DND-41 (cell line): ENCODE results near the gene PKDREJ.

Experiments used
- ATAC-seq: fragments of 200-7000 bp; cut with Tn5 transposase; 3 replicates; pipeline ENCODE4 v1.9.1; 2021; ENCODE audit warnings: low read depth; ENCODE audit not compliant: insufficient read depth
- DNase-seq: peaks from one replicate; pipeline ENCODE4 v3.0.0-alpha.2; 2020
- H2AFZ ChIP-seq: 2 replicates; pipeline ENCODE4 v1.6.0; 2012; ENCODE audit warnings: low read depth, low read length
- H3K27ac ChIP-seq: 2 replicates; pipeline ENCODE4 v1.5.1; 2012; ENCODE audit warnings: low read length, inconsistent platforms
- H3K27me3 ChIP-seq: fragments of 200-600 bp; sonication (generic); 2 replicates; pipeline ENCODE4 v1.6.0; 2012; ENCODE audit warnings: low read length, mild to moderate bottlenecking, inconsistent platforms; ENCODE audit not compliant: insufficient read depth, poor library complexity
- H3K36me3 ChIP-seq: 2 replicates; pipeline ENCODE4 v1.5.1; 2012; ENCODE audit warnings: low read length, inconsistent platforms; ENCODE audit not compliant: insufficient read depth
- H3K4me1 ChIP-seq: 2 replicates; pipeline ENCODE4 v1.5.1; 2012; ENCODE audit warnings: mild to moderate bottlenecking, low read length; ENCODE audit not compliant: insufficient read depth
- H3K4me2 ChIP-seq: 2 replicates; pipeline ENCODE4 v1.6.0; 2012; ENCODE audit warnings: mild to moderate bottlenecking, moderate library complexity, low read length, inconsistent platforms; ENCODE audit not compliant: insufficient read depth
- H3K4me3 ChIP-seq, 2 experiments: fragments of 200-600 bp in 1 of 2; shearing (Covaris generic) in 1 of 2; 2 replicates each; pipeline ENCODE4 v1.5.1; 2012 to 2016; ENCODE audit warnings: inconsistent platforms in 2 of 2, low read length in 2 of 2, mild to moderate bottlenecking in 2 of 2, low read depth in 1 of 2, moderate library complexity in 1 of 2
- H3K79me2 ChIP-seq: 2 replicates; pipeline ENCODE4 v1.6.0; 2012; ENCODE audit warnings: low read length, inconsistent platforms; ENCODE audit not compliant: insufficient read depth
- H3K9ac ChIP-seq: 2 replicates; pipeline ENCODE4 v1.6.0; 2012; ENCODE audit warnings: low read depth, mild to moderate bottlenecking, inconsistent platforms, low read length, moderate library complexity
- H3K9me3 ChIP-seq: 2 replicates; pipeline ENCODE4 v1.5.1; 2012; ENCODE audit warnings: low read length, moderate library complexity, mild to moderate bottlenecking, inconsistent platforms; ENCODE audit not compliant: insufficient read depth, severe bottlenecking
- H4K20me1 ChIP-seq: 2 replicates; pipeline ENCODE4 v1.6.0; 2012; ENCODE audit warnings: low read length; ENCODE audit not compliant: insufficient read depth
- EZH2 ChIP-seq: IDR thresholded peaks from 3 replicates; pipeline ENCODE4 v1.6.1; 2012; ENCODE audit warnings: borderline replicate concordance, low read depth, mild to moderate bottlenecking, moderate library complexity, low read length, inconsistent platforms; ENCODE audit not compliant: severe bottlenecking
- TF ChIP-seq, protein P1 (sequence below): IDR thresholded peaks from 2 replicates; pipeline ENCODE4 v1.5.1; 2012; ENCODE audit warnings: borderline replicate concordance, low read length, moderate library complexity, mild to moderate bottlenecking; ENCODE audit not compliant: poor library complexity, severe bottlenecking; ENCODE audit errors: extremely low read depth

PKDREJ gene

GRCh38 chr22:46273432-46274148, 10.4 kb upstream of the PKDREJ start:
- no peak overlapping the region for H2AFZ ChIP-seq
- peaks cover 15% of the 10 kb centered on the region for H3K4me1 ChIP-seq
- H3K36me3 ChIP-seq: peaks cover 58% of the 10 kb centered on the region
- H3K27ac ChIP-seq: no peak overlapping the region
- H3K79me2 ChIP-seq: no peaks in the 10 kb centered on the region; the same call in 1 of the 2 replicates
- TF ChIP-seq EZH2: no peak
- TF ChIP-seq, protein P1, sequence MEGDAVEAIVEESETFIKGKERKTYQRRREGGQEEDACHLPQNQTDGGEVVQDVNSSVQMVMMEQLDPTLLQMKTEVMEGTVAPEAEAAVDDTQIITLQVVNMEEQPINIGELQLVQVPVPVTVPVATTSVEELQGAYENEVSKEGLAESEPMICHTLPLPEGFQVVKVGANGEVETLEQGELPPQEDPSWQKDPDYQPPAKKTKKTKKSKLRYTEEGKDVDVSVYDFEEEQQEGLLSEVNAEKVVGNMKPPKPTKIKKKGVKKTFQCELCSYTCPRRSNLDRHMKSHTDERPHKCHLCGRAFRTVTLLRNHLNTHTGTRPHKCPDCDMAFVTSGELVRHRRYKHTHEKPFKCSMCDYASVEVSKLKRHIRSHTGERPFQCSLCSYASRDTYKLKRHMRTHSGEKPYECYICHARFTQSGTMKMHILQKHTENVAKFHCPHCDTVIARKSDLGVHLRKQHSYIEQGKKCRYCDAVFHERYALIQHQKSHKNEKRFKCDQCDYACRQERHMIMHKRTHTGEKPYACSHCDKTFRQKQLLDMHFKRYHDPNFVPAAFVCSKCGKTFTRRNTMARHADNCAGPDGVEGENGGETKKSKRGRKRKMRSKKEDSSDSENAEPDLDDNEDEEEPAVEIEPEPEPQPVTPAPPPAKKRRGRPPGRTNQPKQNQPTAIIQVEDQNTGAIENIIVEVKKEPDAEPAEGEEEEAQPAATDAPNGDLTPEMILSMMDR: no peak
- no peaks in the 10 kb centered on the region for H3K27me3 ChIP-seq
- H4K20me1 ChIP-seq: no peaks in the 10 kb centered on the region
- no peak for DNase-seq
- H3K9ac ChIP-seq: no peak overlapping the region
- no peak overlapping the region for H3K4me3 ChIP-seq
- ATAC-seq: no peak
- H3K9me3 ChIP-seq: no peaks in the 10 kb centered on the region
- H3K4me2 ChIP-seq: no peak overlapping the region

- Histone ChIP-seq H3K27ac (no peak overlapping the region), H3K9ac (no peak overlapping the region), H3K9me3 (no peaks in the 10 kb centered on the region), H3K4me2 (no peak overlapping the region), H2AFZ (no peak overlapping the region), H3K4me3 (no peak overlapping the region), H3K27me3 (no peaks in the 10 kb centered on the region), H3K36me3 (peaks cover 51% of the 10 kb centered on the region), H3K4me1 (peaks cover 21% of the 10 kb centered on the region), H3K79me2 (peaks cover 5% of the 10 kb centered on the region; the same call in 1 of the 2 replicates), H4K20me1 (no peaks in the 10 kb centered on the region)
- DNase-seq (no peak), ATAC-seq (no peak)
- TF ChIP-seq, protein P1: no peak
These were observed 9.8 kb upstream of the PKDREJ start for GRCh38 chr22:46272762-46273431.

- H3K4me2 ChIP-seq: no peak overlapping the region
- no peak overlapping the region for H3K9ac ChIP-seq
- peaks cover 47% of the 10 kb centered on the region for H3K36me3 ChIP-seq
- H3K4me3 ChIP-seq: no peak overlapping the region
- DNase-seq: no peak
- H3K79me2 ChIP-seq: peaks cover 5% of the 10 kb centered on the region; the same call in 1 of the 2 replicates
- TF ChIP-seq, protein P1: no peak
- no peak for TF ChIP-seq EZH2
- peaks cover 26% of the 10 kb centered on the region for H3K4me1 ChIP-seq
- no peaks in the 10 kb centered on the region for H3K27me3 ChIP-seq
- no peak overlapping the region for H2AFZ ChIP-seq
- H3K27ac ChIP-seq: no peak overlapping the region
- ATAC-seq: no peak
- H4K20me1 ChIP-seq: no peaks in the 10 kb centered on the region
- no peaks in the 10 kb centered on the region for H3K9me3 ChIP-seq
These were observed 9.1 kb upstream of the PKDREJ start for GRCh38 chr22:46272196-46272595.
